ENCODE data around the gene CHST10. TPM values are rescaled to one million over a fixed set of nuclear protein-coding genes. Genes with fewer than 3 reads are reported as not detected.

The CHST10 gene
- total RNA-seq, 1 experiment from 2014 or later, result 11.3 TPM

DNA sequence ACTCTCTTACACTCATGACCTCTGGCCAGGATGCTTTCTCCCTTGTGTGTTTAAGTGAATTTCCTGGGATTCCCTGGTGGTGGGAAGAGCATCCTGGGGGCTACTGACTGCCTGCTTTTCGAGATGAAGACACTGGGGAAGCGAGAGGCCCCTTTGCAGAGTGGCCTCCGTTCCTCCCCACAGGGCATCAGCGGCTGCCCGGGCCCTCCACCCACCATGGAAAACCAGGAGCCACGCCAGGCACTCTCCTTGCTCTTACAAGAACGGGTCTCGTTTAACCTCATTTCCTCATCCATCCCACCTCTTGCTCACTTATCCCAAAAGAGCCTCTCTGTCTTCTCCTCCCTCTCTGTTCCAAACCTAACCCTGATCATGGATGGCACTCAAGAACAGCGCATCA is 17.8 kb downstream of the CHST10 start:
- CTCF ChIA-PET, result no interaction called here
- Histone ChIP-seq H3K9me3 (ENCODE audit: low read depth, low read length, poor library complexity, severe bottlenecking) (no peaks in the 10 kb centered on the region), H3K27me3 (replicated peaks; ENCODE audit: insufficient read depth, low read depth, low read length, poor library complexity) (no peaks in the 10 kb centered on the region), H3K4me3 (ENCODE audit: low read depth, low read length, poor library complexity, severe bottlenecking) (no peak overlapping the region), H3K4me1 (ENCODE audit: insufficient read depth, low read length, poor library complexity, severe bottlenecking) (no peaks in the 10 kb centered on the region), H3K27ac (ENCODE audit: low read depth, low read length, poor library complexity, severe bottlenecking) (no peak overlapping the region), H3K36me3 (ENCODE audit: insufficient read depth, low read length, poor library complexity, severe bottlenecking) (no peaks in the 10 kb centered on the region)
- POLR2A ChIA-PET (ENCODE audit: low non-redundant PET), result no interaction called here
- no peak for DNase-seq (ENCODE audit: low spot score)
- TF ChIP-seq CTCF (conservative IDR thresholded peaks at IDR 0.05; ENCODE audit: low read depth, low read length) (no peak), EZH2 (IDR thresholded peaks at IDR 0.05; ENCODE audit: borderline replicate concordance, low read depth, low read length, poor library complexity, severe bottlenecking) (no peak)
- no TSS peak for BruUV-seq (replicated peaks)
- intact Hi-C loops (cut with micrococcal nuclease; ENCODE audit: unreplicated experiment), result no loop called here

DNA sequence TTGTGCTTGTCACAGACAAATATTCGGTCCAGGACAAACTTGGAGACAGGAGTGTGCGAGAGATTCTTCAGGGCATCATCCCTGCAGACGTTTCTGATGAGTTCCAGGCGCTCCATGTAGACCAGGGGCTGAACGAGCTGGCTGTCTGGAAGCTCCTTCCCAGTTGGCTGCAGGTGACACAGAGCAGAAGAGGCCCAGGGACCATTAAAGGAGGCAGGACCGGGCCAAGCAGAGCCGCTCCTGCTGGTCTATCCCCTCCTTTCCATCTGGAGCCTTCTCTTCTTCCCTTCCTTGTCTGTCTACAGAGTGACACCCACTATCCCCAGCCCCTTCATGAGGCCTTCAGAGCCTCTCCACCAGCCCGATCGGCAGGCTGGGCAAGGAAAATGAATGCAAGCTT is 19.5 kb downstream of the CHST10 start:
- no peak for TF ChIP-seq CTCF (conservative IDR thresholded peaks at IDR 0.05; ENCODE audit: low read depth, low read length)
- TF ChIP-seq EZH2 (IDR thresholded peaks at IDR 0.05; ENCODE audit: borderline replicate concordance, low read depth, low read length, poor library complexity, severe bottlenecking), result no peak
- POLR2A ChIA-PET (ENCODE audit: low non-redundant PET), result no interaction called here
- intact Hi-C loops (cut with micrococcal nuclease; ENCODE audit: unreplicated experiment), result no loop called here
- Histone ChIP-seq H3K36me3 (ENCODE audit: insufficient read depth, low read length, poor library complexity, severe bottlenecking) (no peaks in the 10 kb centered on the region), H3K27ac (ENCODE audit: low read depth, low read length, poor library complexity, severe bottlenecking) (no peak overlapping the region), H3K4me3 (ENCODE audit: low read depth, low read length, poor library complexity, severe bottlenecking) (no peak overlapping the region), H3K9me3 (ENCODE audit: low read depth, low read length, poor library complexity, severe bottlenecking) (no peaks in the 10 kb centered on the region), H3K4me1 (ENCODE audit: insufficient read depth, low read length, poor library complexity, severe bottlenecking) (no peaks in the 10 kb centered on the region), H3K27me3 (replicated peaks; ENCODE audit: insufficient read depth, low read depth, low read length, poor library complexity) (no peaks in the 10 kb centered on the region)
- no TSS peak for BruUV-seq (replicated peaks)
- CTCF ChIA-PET, result interaction anchor here (0.5 kb wide), 1 partner anchor 847 kb away, joined by 3 read pairs; no protein-coding TSS in a partner anchor
- DNase-seq (ENCODE audit: low spot score), result no peak

GRCh38 chr2:100397118-100397860 is 20.2 kb downstream of the CHST10 start:
- no peak for TF ChIP-seq CTCF (conservative IDR thresholded peaks at IDR 0.05; ENCODE audit: low read depth, low read length)
- BruUV-seq (replicated peaks), result no TSS peak
- POLR2A ChIA-PET (ENCODE audit: low non-redundant PET), result no interaction called here
- CTCF ChIA-PET, result interaction anchor here (0.5 kb wide), 1 partner anchor 848 kb away, joined by 3 read pairs; no protein-coding TSS in a partner anchor
- intact Hi-C loops (cut with micrococcal nuclease; ENCODE audit: unreplicated experiment), result no loop called here
- Histone ChIP-seq H3K9me3 (ENCODE audit: low read depth, low read length, poor library complexity, severe bottlenecking) (no peaks in the 10 kb centered on the region), H3K27me3 (replicated peaks; ENCODE audit: insufficient read depth, low read depth, low read length, poor library complexity) (no peaks in the 10 kb centered on the region), H3K27ac (ENCODE audit: low read depth, low read length, poor library complexity, severe bottlenecking) (no peak overlapping the region), H3K4me1 (ENCODE audit: insufficient read depth, low read length, poor library complexity, severe bottlenecking) (no peaks in the 10 kb centered on the region), H3K4me3 (ENCODE audit: low read depth, low read length, poor library complexity, severe bottlenecking) (no peak overlapping the region), H3K36me3 (ENCODE audit: insufficient read depth, low read length, poor library complexity, severe bottlenecking) (no peaks in the 10 kb centered on the region)
- DNase-seq (ENCODE audit: low spot score), result no peak
